Progenitor cell of endocrine pancreas (in vitro differentiated cells): Measurements from ENCODE around the gene ARPC1B. TPM values are rescaled to one million over a fixed set of nuclear protein-coding genes. Genes with fewer than 3 reads are reported as not detected.
A peak's percentile ranks its signal among the peaks of the same experiment; 100 is the strongest.

Source experiments
- DNase-seq: peaks from one replicate; pipeline ENCODE4 v3.0.0; 2021; ENCODE audit warnings: low spot score; ENCODE audit not compliant: unreplicated experiment
- H3K27ac Mint-ChIP-seq: 2 replicates; pipeline ENCODE4 v1.8.0; 2021; ENCODE audit warnings: mild to moderate bottlenecking, moderate library complexity, mixed read lengths
- H3K27me3 Mint-ChIP-seq: 2 replicates; pipeline ENCODE4 v1.8.0; 2021; ENCODE audit warnings: mixed read lengths
- H3K36me3 Mint-ChIP-seq: 2 replicates; pipeline ENCODE4 v1.8.0; 2022; ENCODE audit warnings: mixed read lengths; ENCODE audit not compliant: insufficient read depth
- H3K4me1 Mint-ChIP-seq: 2 replicates; pipeline ENCODE4 v1.8.0; 2021; ENCODE audit warnings: low read depth, mixed read lengths
- H3K4me3 Mint-ChIP-seq: 2 replicates; pipeline ENCODE4 v1.8.0; 2021; ENCODE audit warnings: low read depth, mild to moderate bottlenecking, moderate library complexity, mixed read lengths
- H3K9me3 Mint-ChIP-seq: 2 replicates; pipeline ENCODE4 v1.8.0; 2021; ENCODE audit warnings: low read depth, mixed read lengths
- total RNA-seq: library from RNA; stranded (reverse); gene quantifications from 2 replicates; pipeline ENCODE4 v1.2.1, GENCODE V29; 2021
- TF ChIP-seq, protein P1 (sequence below): fragments of 200-600 bp; sonication (generic); IDR thresholded peaks from one replicate; pipeline ENCODE4 v1.5.0; 2021; ENCODE audit warnings: antibody characterized with exemption, mild to moderate bottlenecking; ENCODE audit not compliant: unreplicated experiment

Gene ARPC1B
- total RNA-seq, 1 donor from 2014 or later, result 28.2 TPM

DNA sequence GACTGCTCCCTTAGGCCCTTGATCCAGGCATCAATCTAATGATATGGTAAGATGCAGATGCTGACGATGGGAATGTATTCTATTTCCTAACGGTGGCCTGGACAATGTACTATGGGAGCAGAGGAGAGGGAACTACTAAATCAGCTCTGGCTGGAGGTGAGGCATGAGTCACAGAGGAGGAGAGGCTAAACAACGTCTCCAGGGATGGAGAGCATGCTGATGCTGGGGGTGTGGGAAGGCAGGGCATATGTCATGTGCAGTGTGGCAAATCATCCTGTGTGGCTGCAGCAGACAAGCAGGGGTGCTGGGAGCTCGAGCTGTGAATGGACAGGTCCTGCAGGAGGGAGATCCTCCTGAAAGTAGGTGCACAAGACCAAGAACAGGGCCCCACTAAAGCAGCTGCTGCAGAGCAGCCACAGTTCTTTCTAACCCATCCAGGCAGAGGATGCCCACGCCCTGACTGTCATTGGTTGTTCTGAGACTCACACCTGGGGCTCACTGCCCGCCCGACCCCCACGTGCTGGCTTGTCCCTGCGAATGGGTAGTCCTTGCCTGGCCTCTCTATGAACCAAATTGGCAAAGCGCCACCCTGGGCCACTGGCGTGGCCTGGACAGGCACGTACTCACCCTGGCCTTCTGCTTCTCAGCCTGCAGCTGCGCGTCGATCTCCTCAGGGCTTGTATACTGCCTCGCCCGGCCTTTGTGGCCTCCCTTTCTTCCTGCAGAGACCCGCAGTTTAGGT lies 29.9 kb downstream of the ARPC1B start:
- Mint-ChIP-seq H3K27ac (peak overlapping the region; percentile 48), H3K4me3 (no peak overlapping the region), H3K4me1 (peaks cover 19% of the 10 kb centered on the region), H3K36me3 (peaks cover 21% of the 10 kb centered on the region), H3K27me3 (no peaks in the 10 kb centered on the region), H3K9me3 (no peaks in the 10 kb centered on the region)
- DNase-seq, result no peak
- TF ChIP-seq, protein P1, sequence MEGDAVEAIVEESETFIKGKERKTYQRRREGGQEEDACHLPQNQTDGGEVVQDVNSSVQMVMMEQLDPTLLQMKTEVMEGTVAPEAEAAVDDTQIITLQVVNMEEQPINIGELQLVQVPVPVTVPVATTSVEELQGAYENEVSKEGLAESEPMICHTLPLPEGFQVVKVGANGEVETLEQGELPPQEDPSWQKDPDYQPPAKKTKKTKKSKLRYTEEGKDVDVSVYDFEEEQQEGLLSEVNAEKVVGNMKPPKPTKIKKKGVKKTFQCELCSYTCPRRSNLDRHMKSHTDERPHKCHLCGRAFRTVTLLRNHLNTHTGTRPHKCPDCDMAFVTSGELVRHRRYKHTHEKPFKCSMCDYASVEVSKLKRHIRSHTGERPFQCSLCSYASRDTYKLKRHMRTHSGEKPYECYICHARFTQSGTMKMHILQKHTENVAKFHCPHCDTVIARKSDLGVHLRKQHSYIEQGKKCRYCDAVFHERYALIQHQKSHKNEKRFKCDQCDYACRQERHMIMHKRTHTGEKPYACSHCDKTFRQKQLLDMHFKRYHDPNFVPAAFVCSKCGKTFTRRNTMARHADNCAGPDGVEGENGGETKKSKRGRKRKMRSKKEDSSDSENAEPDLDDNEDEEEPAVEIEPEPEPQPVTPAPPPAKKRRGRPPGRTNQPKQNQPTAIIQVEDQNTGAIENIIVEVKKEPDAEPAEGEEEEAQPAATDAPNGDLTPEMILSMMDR, result no peak

DNA sequence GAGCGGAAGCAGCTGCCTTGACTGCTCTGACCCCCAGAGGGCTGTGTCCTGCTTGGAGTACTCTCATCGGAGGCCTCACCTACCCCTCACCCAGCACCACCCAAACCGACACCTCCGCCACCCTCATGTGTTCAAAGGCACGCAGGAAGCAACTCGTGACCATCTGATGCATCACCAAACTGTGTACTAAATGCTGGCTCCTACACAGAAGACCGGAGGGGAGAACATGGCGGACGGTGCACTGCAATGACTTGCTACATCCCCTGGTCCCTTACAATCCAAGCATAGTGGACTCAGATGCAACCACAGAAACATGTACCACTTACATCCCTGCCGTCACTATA lies 30.4 kb downstream of the ARPC1B start:
- Mint-ChIP-seq H3K4me1 (peaks cover 22% of the 10 kb centered on the region), H3K9me3 (no peaks in the 10 kb centered on the region), H3K36me3 (peaks cover 21% of the 10 kb centered on the region), H3K27ac (no peak overlapping the region), H3K27me3 (no peaks in the 10 kb centered on the region), H3K4me3 (no peak overlapping the region)
- DNase-seq, result no peak
- TF ChIP-seq, protein P1, result no peak

DNA sequence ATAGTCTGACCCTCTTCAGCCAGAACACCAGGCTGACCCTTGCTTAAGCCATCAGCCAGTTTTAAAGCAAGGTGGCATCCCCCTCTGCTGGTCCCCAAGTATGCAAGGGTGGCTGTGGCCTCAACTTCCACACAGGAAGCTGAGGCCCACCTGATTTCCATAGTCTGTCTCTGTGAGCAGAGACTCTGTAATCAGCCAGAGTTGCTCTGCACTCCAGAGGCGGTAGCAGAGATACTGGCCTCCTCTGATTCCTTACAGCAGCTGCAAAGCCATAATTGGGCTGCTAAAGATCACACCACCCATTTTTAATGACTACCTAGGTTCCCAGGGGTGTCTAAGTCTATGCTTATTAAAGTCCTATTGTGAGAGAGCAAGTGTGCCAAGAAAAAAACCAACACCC lies 32.0 kb downstream of the ARPC1B start:
- no peak for DNase-seq
- Mint-ChIP-seq H3K27ac (peak overlapping the region; percentile 52), H3K36me3 (peaks cover 19% of the 10 kb centered on the region), H3K27me3 (no peaks in the 10 kb centered on the region), H3K4me3 (peak overlapping the region; percentile 93), H3K9me3 (no peaks in the 10 kb centered on the region), H3K4me1 (peaks cover 27% of the 10 kb centered on the region)
- TF ChIP-seq, protein P1, result no peak

DNA sequence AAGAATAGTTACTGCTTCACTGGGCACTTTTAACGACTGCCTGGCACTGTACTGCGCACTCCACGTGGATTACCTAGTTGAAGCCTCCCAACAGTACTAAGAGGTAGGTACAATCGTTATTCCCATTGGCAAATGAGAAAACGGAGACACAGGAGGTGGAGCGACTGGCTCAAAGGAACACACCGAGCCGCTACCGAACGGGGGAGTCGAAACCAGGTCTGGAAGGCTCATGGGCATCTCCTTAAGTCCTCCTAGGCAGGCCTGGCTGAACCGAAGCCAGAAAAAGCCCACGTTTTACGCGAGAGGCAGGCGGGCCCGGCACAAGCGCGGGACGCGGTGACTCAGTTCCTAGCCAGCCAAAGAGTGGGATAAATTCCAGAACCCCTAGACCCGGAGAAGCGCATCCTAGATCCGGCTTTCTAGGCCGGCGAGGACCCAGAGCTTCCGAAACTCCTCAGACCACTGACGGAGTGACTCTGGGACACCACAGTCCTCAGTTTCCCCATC lies 33.4 kb downstream of the ARPC1B start:
- peak overlapping the region; percentile 93 for H3K4me3 Mint-ChIP-seq
- no peak for DNase-seq
- peaks cover 19% of the 10 kb centered on the region for H3K36me3 Mint-ChIP-seq
- no peaks in the 10 kb centered on the region for H3K27me3 Mint-ChIP-seq
- TF ChIP-seq, protein P1, result no peak
- no peaks in the 10 kb centered on the region for H3K9me3 Mint-ChIP-seq
- peaks cover 27% of the 10 kb centered on the region for H3K4me1 Mint-ChIP-seq
- peak overlapping the region; percentile 100 for H3K27ac Mint-ChIP-seq

DNA sequence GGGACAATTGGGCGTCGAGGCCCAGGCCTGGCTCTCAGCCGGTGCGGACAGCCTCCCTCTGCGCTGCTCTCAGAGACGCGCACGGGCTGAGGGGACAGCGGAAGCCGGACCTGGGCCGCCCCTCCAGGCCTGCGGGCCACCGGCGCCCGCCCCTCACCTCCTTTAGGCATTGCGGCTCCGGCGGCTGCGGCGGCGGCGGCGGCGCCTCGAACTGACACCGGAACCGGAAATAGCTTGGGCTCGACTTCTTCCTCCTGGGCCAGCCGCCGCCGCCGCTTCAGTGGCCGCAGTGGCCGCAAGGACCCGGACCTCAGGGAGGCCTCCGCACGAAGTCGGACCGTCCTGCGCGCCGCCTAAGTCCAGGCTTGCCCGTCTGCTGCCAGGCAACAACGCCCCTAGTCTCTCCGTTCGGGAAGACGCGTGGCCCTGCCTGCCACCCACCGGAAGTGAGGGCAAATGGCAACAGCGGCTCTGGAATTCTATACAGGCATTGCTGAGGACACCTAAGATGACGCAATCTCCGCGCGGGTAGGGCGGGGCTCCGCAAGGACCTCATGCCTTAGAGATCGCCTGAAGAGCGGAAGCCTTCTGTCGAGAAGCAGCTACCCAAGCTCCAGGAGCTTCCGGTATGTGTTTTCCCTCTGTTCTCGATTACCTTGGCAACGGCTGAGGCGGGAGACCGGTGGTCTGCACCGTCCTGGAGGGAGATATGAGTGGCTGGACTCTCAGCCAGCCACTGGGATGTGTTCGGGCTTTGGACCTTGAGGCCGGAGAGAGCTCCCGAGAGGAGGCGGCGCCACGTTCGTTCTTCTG lies 34.1 kb downstream of the ARPC1B start, which contains the start of the genes BUD31 and PDAP1:
BUD31 (plus strand) TSS at position 591 of the 813 bp plus-strand sequence. CDS start 2,124 bp downstream, outside the sequence.
PDAP1 (minus strand) TSS at position 219 of the 813 bp plus-strand sequence; CDS start at position 170, 49 bp downstream.
- peak; percentile 82 for DNase-seq
- TF ChIP-seq, protein P1, result peak; percentile 17
- peaks cover 27% of the 10 kb centered on the region for H3K4me1 Mint-ChIP-seq

More for the DNA sequence above, 34.1 kb downstream of the ARPC1B start, which contains the start of the genes BUD31 and PDAP1:
- H3K4me3 Mint-ChIP-seq, result peak within 1 kb of the TSS; percentile 93
- H3K9me3 Mint-ChIP-seq, result no peaks in the 10 kb centered on the region
- H3K27ac Mint-ChIP-seq, result peak within 1 kb of the TSS; percentile 100
- H3K27me3 Mint-ChIP-seq, result no peaks in the 10 kb centered on the region
- peaks cover 20% of the 10 kb centered on the region for H3K36me3 Mint-ChIP-seq
